Liver (tissue), 9 donors: Measurements from ENCODE around the gene ERBIN. TPM values are rescaled to one million over a fixed set of nuclear protein-coding genes. Genes with fewer than 3 reads are reported as not detected.

ENCODE experiments used
- DNase-seq: peaks from one replicate; pipeline ENCODE4 v3.0.0-alpha.2; 2017; ENCODE audit warnings: low spot score
- H3K27ac ChIP-seq, 2 donors: one replicate each; pipeline ENCODE4 v1.7.0; 2013; ENCODE audit warnings: inconsistent platforms in 2 of 2, low read length in 2 of 2, control low read depth in 1 of 2, low read depth in 1 of 2, mild to moderate bottlenecking in 1 of 2
- H3K27me3 ChIP-seq, 4 donors: one replicate each; pipeline versions ENCODE4 v1.6.1 to v1.7.0; 2013; ENCODE audit warnings: low read length in 3 of 4, inconsistent platforms in 1 of 4, mild to moderate bottlenecking in 1 of 4, moderate library complexity in 1 of 4; ENCODE audit not compliant: control insufficient read depth in 4 of 4, insufficient read depth in 4 of 4
- H3K36me3 ChIP-seq, 4 donors: one replicate each; pipeline versions ENCODE4 v1.6.1 to v1.7.0; 2013; ENCODE audit warnings: low read length in 3 of 4, mild to moderate bottlenecking in 3 of 4, low read depth in 1 of 4, moderate library complexity in 1 of 4; ENCODE audit not compliant: control insufficient read depth in 4 of 4, insufficient read depth in 3 of 4
- H3K4me1 ChIP-seq, 4 donors: one replicate each; pipeline versions ENCODE4 v1.6.1 to v1.7.0; 2013; ENCODE audit warnings: low read length in 3 of 4, mild to moderate bottlenecking in 3 of 4, moderate library complexity in 1 of 4; ENCODE audit not compliant: control insufficient read depth in 4 of 4, insufficient read depth in 4 of 4
- H3K4me3 ChIP-seq, 3 donors: one replicate each; pipeline versions ENCODE4 v1.6.1 to v1.7.0; 2013; ENCODE audit warnings: low read length in 3 of 3, control low read depth in 1 of 3, low read depth in 1 of 3, mild to moderate bottlenecking in 1 of 3
- H3K9ac ChIP-seq, 2 donors: one replicate each; pipeline ENCODE4 v1.7.0; 2013; ENCODE audit warnings: low read length in 2 of 2, mild to moderate bottlenecking in 2 of 2, moderate library complexity in 2 of 2, control low read depth in 1 of 2, low read depth in 1 of 2
- H3K9me3 ChIP-seq, 4 donors: one replicate each; pipeline versions ENCODE4 v1.6.1 to v1.7.0; 2013; ENCODE audit warnings: low read length in 3 of 4; ENCODE audit not compliant: control insufficient read depth in 4 of 4
- CTCF ChIP-seq: fragments of 150-350 bp; IDR thresholded peaks from 2 replicates; pipeline ENCODE4 v1.5.1; 2017; ENCODE audit warnings: improper control_type of control experiment, low read depth, low read length; ENCODE audit not compliant: missing input control
- EGR1 ChIP-seq, 2 donors: IDR thresholded peaks; 2 replicates each; pipeline ENCODE4 v1.6.1; 2016 to 2018; ENCODE audit warnings: antibody characterized with exemption in 2 of 2, low read depth in 2 of 2
- FOXA1 ChIP-seq: IDR thresholded peaks from 2 replicates; pipeline ENCODE4 v1.6.1; 2016; ENCODE audit warnings: antibody characterized with exemption
- FOXA2 ChIP-seq: IDR thresholded peaks from 2 replicates; pipeline ENCODE4 v1.6.1; 2016; ENCODE audit warnings: antibody characterized with exemption
- GABPA ChIP-seq, 2 donors: IDR thresholded peaks in 1 of 2; conservative IDR thresholded peaks in 1 of 2; 2 replicates each; pipeline ENCODE4 v1.6.1; 2016; ENCODE audit warnings: antibody characterized with exemption in 2 of 2, mild to moderate bottlenecking in 1 of 2, moderate library complexity in 1 of 2
- HNF4G ChIP-seq: IDR thresholded peaks from 2 replicates; pipeline ENCODE4 v1.6.1; 2016; ENCODE audit warnings: antibody characterized with exemption
- JUND ChIP-seq, 2 donors: IDR thresholded peaks; 2 replicates each; pipeline ENCODE4 v1.6.1; 2016; ENCODE audit warnings: antibody characterized with exemption in 2 of 2
- RAD21 ChIP-seq, 2 donors: IDR thresholded peaks; 2 replicates each; pipeline ENCODE4 v1.6.1; 2016; ENCODE audit warnings: antibody characterized with exemption in 2 of 2, mild to moderate bottlenecking in 2 of 2
- REST ChIP-seq: IDR thresholded peaks from 2 replicates; pipeline ENCODE4 v1.6.1; 2016; ENCODE audit warnings: antibody characterized with exemption, mild to moderate bottlenecking
- RXRA ChIP-seq, 2 donors: IDR thresholded peaks; 2 replicates each; pipeline ENCODE4 v1.6.1; 2017 to 2018; ENCODE audit warnings: antibody characterized with exemption in 2 of 2, mild to moderate bottlenecking in 1 of 2
- YY1 ChIP-seq: IDR thresholded peaks from 2 replicates; pipeline ENCODE4 v1.6.1; 2016; ENCODE audit warnings: antibody characterized with exemption, mild to moderate bottlenecking
- WGBS: extraction: QIAGEN DNeasy Blood & Tissue Kit; methylation state at CpG from one replicate; pipeline ENCODE4 v1.1.7; 2013; 5-methylcytosine and 5-hydroxymethylcytosine counted together
- polyA plus RNA-seq, 2 donors: library from polyadenylated mRNA; stranded (reverse) in 1 of 2; unstranded in 1 of 2; fragments of 200-250 nt in 1 of 2; fragments of >200 nt in 1 of 2; fragmentation: Nextera tagmentation in 1 of 2; extraction: Ambion mirVana in 1 of 2; gene quantifications; one replicate each; pipeline versions ENCODE4 v1.2.1 to v1.2.3, GENCODE V29; 2013 to 2015
- total RNA-seq, 2 donors: library from RNA; depleted of rRNA; stranded (reverse); fragments of >200 nt; gene quantifications; one replicate each; pipeline ENCODE4 v1.2.3, GENCODE V29; 2014
- TF ChIP-seq, protein P1 (sequence below): IDR thresholded peaks from 2 replicates; pipeline ENCODE4 v1.6.1; 2016; ENCODE audit warnings: antibody characterized with exemption
- TF ChIP-seq, protein P2 (sequence below): IDR thresholded peaks from 2 replicates; pipeline ENCODE4 v1.6.1; 2016; ENCODE audit warnings: antibody characterized with exemption
- donor health status: healthy.
- donor health status: healthy.
- donor health status: healthy.
- donor health status: healthy.
- donor health status: healthy.

ERBIN gene
- total and polyA plus RNA-seq, 4 donors, result 9.7 to 54.9 (median 32.5) TPM

- TF ChIP-seq JUND (IDR thresholded peaks at IDR 0.05), result no peak
- TF ChIP-seq FOXA2, result no peak
- TF ChIP-seq FOXA1, result no peak
- no peak for TF ChIP-seq RXRA (IDR thresholded peaks at IDR 0.05)
- TF ChIP-seq, protein P1, sequence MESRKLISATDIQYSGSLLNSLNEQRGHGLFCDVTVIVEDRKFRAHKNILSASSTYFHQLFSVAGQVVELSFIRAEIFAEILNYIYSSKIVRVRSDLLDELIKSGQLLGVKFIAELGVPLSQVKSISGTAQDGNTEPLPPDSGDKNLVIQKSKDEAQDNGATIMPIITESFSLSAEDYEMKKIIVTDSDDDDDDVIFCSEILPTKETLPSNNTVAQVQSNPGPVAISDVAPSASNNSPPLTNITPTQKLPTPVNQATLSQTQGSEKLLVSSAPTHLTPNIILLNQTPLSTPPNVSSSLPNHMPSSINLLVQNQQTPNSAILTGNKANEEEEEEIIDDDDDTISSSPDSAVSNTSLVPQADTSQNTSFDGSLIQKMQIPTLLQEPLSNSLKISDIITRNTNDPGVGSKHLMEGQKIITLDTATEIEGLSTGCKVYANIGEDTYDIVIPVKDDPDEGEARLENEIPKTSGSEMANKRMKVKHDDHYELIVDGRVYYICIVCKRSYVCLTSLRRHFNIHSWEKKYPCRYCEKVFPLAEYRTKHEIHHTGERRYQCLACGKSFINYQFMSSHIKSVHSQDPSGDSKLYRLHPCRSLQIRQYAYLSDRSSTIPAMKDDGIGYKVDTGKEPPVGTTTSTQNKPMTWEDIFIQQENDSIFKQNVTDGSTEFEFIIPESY, result no peak
- no peak for TF ChIP-seq HNF4G
Measured at GRCh38 chr5:65933295-65933694, 6.9 kb downstream of the ERBIN start (continued).

DNA sequence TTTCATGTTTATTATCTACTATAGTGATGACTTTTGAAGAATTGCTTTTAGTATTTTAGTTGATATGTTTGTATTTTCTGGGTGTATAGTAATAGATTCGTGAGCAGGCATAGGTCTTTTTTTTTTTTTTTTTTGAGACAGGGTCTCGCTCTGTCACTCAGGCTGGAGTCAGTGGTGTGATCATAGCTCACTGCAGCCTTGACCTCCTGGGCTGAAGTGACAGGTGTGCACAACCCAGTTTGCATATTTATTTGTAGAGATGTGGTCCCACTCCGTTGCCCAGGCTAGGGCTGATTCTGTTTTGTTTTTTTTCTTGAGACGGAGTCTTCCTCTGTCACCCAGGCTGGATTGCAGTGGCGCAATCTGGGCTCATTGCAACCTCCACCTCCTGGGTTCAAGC lies 11.9 kb downstream of the ERBIN start:
- Histone ChIP-seq H3K9ac (no peak overlapping the region), H3K4me1 (peaks cover 0 to 5% (median under 1%) of the 10 kb centered on the region in 4 donors), H3K36me3 (no peaks in the 10 kb centered on the region), H3K27me3 (no peaks in the 10 kb centered on the region), H3K27ac (no peak overlapping the region), H3K4me3 (no peak overlapping the region), H3K9me3 (no peaks in the 10 kb centered on the region)
- 90% methylated on average over 5 of the region's 5 CpGs for WGBS
- TF ChIP-seq RAD21 (IDR thresholded peaks at IDR 0.05) (no peak), FOXA1 (no peak), CTCF (no peak), RXRA (IDR thresholded peaks at IDR 0.05) (no peak), EGR1 (IDR thresholded peaks at IDR 0.05; ENCODE audit: low read depth in 2 of 2) (no peak), FOXA2 (no peak), YY1 (no peak), REST (no peak), GABPA (IDR thresholded peaks at IDR 0.05 in 1 of 2, conservative IDR thresholded peaks at IDR 0.05 in 1 of 2) (no peak)
- TF ChIP-seq, protein P1, result no peak
- TF ChIP-seq, protein P2, sequence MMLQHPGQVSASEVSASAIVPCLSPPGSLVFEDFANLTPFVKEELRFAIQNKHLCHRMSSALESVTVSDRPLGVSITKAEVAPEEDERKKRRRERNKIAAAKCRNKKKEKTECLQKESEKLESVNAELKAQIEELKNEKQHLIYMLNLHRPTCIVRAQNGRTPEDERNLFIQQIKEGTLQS, result no peak
- no peak for DNase-seq
